A549 (cell line): ENCODE measurements around the gene TNC. TPM values are rescaled to one million over a fixed set of nuclear protein-coding genes. Genes with fewer than 3 reads are reported as not detected.

ENCODE experiments used
- ATAC-seq, 2 experiments: fragments of 200-7000 bp in 1 of 2; fragments of >200 bp in 1 of 2; cut with Nextera tagmentation in 1 of 2; cut with Tn5 transposase in 1 of 2; 3 replicates each; pipeline versions ENCODE4 v1.8.0 to v1.9.1; 2018 to 2020; ENCODE audit warnings: mild to moderate bottlenecking in 1 of 2, moderate library complexity in 1 of 2
- CTCF ChIA-PET: fragments of 300-600 bp; sonication (Branson Sonifier 250); formaldehyde crosslinking; extraction: SDS; loops from one replicate; lab custom pipeline; 2021; ENCODE audit warnings: antibody characterized with exemption, inconsistent platforms; lab: Yijun Ruan, JAX
- POLR2A ChIA-PET: fragments of 350-600 bp; formaldehyde crosslinking; extraction: SDS; loops from one replicate; lab custom pipeline; 2021; ENCODE audit warnings: antibody characterized with exemption, inconsistent platforms; lab: Yijun Ruan, JAX
- DNase-seq, 2 experiments: peaks; one replicate each; pipeline versions ENCODE4 v3.0.0 to v3.0.0-alpha.2; 2011 to 2016; ENCODE audit warnings: low read depth in 1 of 2, low spot score in 1 of 2
- FAIRE-seq: peaks from 2 replicates; lab custom pipeline; 2011; peaks lifted over from hg19 to GRCh38; lab: Jason Lieb, UNC
- H3K27ac ChIP-seq, 2 experiments: fragments of >200 bp; sonication (Bioruptor Twin); formaldehyde crosslinking; 3 replicates each; pipeline ENCODE4 v1.5.1; 2016 to 2017
- H3K4me1 ChIP-seq: fragments of >200 bp; sonication (Bioruptor Twin); formaldehyde crosslinking; 3 replicates; pipeline ENCODE4 v1.6.1; 2016
- H3K4me2 ChIP-seq: fragments of >200 bp; sonication (Bioruptor Twin); formaldehyde crosslinking; 3 replicates; pipeline ENCODE4 v1.6.1; 2016
- H3K4me3 ChIP-seq: fragments of >200 bp; sonication (Bioruptor Twin); formaldehyde crosslinking; 3 replicates; pipeline ENCODE4 v1.5.1; 2016
- H3K9me3 ChIP-seq: fragments of >200 bp; sonication (Bioruptor Twin); formaldehyde crosslinking; 3 replicates; pipeline ENCODE4 v1.6.1; 2016
- BHLHE40 ChIP-seq: IDR thresholded peaks from 2 replicates; pipeline ENCODE4 v1.6.1; 2012; ENCODE audit warnings: low read depth, low read length, inconsistent platforms
- CBX8 ChIP-seq: fragments of 200-600 bp; sonication (generic); IDR thresholded peaks from 2 replicates; pipeline ENCODE4 v1.6.1; 2016
- CHD2 ChIP-seq: fragments of 150-350 bp; IDR thresholded peaks from 2 replicates; pipeline ENCODE4 v1.6.1; 2014; ENCODE audit warnings: low read length; ENCODE audit not compliant: partially characterized antibody
- CHD4 ChIP-seq: fragments of 200-600 bp; sonication (generic); IDR thresholded peaks from 2 replicates; pipeline ENCODE4 v1.6.1; 2016; ENCODE audit warnings: antibody characterized with exemption, mild to moderate bottlenecking, borderline replicate concordance
- E2F6 ChIP-seq: IDR thresholded peaks from 2 replicates; pipeline ENCODE4 v1.6.1; 2012; ENCODE audit warnings: low read depth, borderline replicate concordance
- EHF ChIP-seq: fragments of 250-450 bp; sonication (Bioruptor Pico); IDR thresholded peaks from 2 replicates; pipeline ENCODE4 v1.5.0; 2020; ENCODE audit warnings: mild to moderate bottlenecking
- EHMT2 ChIP-seq: fragments of 200-600 bp; sonication (generic); IDR thresholded peaks from 2 replicates; pipeline ENCODE4 v1.6.1; 2016; ENCODE audit warnings: antibody characterized with exemption, low read depth, mild to moderate bottlenecking, moderate library complexity
- EP300 ChIP-seq, 2 experiments: fragments of >200 bp; sonication (Bioruptor Twin); formaldehyde crosslinking; IDR thresholded peaks; 2 replicates in 1 of 2; 3 replicates in 1 of 2; pipeline ENCODE4 v1.6.1; 2016 to 2017
- ESRRA ChIP-seq: fragments of 150-350 bp; IDR thresholded peaks from 2 replicates; pipeline ENCODE4 v1.6.1; 2014; ENCODE audit warnings: mild to moderate bottlenecking, low read length, borderline replicate concordance
- HOXB13 ChIP-seq: fragments of 250-450 bp; sonication (Bioruptor Pico); IDR thresholded peaks from 2 replicates; pipeline ENCODE4 v1.5.0; 2020; ENCODE audit warnings: low read depth, mild to moderate bottlenecking, moderate library complexity
- JUN ChIP-seq, 2 experiments: fragments of >200 bp; sonication (Bioruptor Twin); formaldehyde crosslinking; IDR thresholded peaks; 2 replicates in 1 of 2; 3 replicates in 1 of 2; pipeline ENCODE4 v1.6.1; 2016 to 2017
- JUNB ChIP-seq: fragments of >200 bp; sonication (Bioruptor Twin); formaldehyde crosslinking; IDR thresholded peaks from 2 replicates; pipeline ENCODE4 v1.6.1; 2016
- KDM5A ChIP-seq: fragments of 200-600 bp; sonication (generic); IDR thresholded peaks from 2 replicates; pipeline ENCODE4 v1.6.1; 2016; ENCODE audit warnings: antibody characterized with exemption, mild to moderate bottlenecking
- MAFK ChIP-seq: fragments of 450-650 bp; IDR thresholded peaks from 2 replicates; pipeline ENCODE4 v1.6.1; 2014; ENCODE audit not compliant: partially characterized antibody
- MAX ChIP-seq: IDR thresholded peaks from 2 replicates; pipeline ENCODE4 v1.6.1; 2012
- MAZ ChIP-seq: fragments of 150-350 bp; IDR thresholded peaks from 2 replicates; pipeline ENCODE4 v1.6.1; 2014; ENCODE audit warnings: antibody characterized with exemption, low read depth, low read length, borderline replicate concordance
- MYC ChIP-seq: IDR thresholded peaks from 2 replicates; pipeline ENCODE4 v1.6.1; 2012; ENCODE audit warnings: mild to moderate bottlenecking, inconsistent platforms, low read length, improper control_type of control experiment, borderline replicate concordance
- POLR2AphosphoS2 ChIP-seq: conservative IDR thresholded peaks from 2 replicates; pipeline ENCODE4 v1.6.1; 2012; ENCODE audit warnings: low read length, improper control_type of control experiment, inconsistent platforms
- REST ChIP-seq: fragments of 200-600 bp; sonication (generic); IDR thresholded peaks from 2 replicates; pipeline ENCODE4 v1.6.1; 2016; ENCODE audit warnings: antibody characterized with exemption, mild to moderate bottlenecking, moderate library complexity
- SMC3 ChIP-seq: fragments of >200 bp; sonication (Bioruptor Twin); formaldehyde crosslinking; IDR thresholded peaks from 3 replicates; pipeline ENCODE4 v1.6.1; 2018; ENCODE audit warnings: inconsistent platforms
- TFCP2L1 ChIP-seq: fragments of 250-450 bp; sonication (Bioruptor Pico); IDR thresholded peaks from 2 replicates; pipeline ENCODE4 v1.5.0; 2021; ENCODE audit warnings: mild to moderate bottlenecking
- ZC3H11A ChIP-seq: fragments of 450-650 bp; IDR thresholded peaks from 2 replicates; pipeline ENCODE4 v1.6.1; 2014; ENCODE audit warnings: antibody characterized with exemption, mild to moderate bottlenecking
- WGBS: methylation state at CpG from one replicate; pipeline ENCODE4 v1.1.6; 2017; ENCODE audit errors: missing lambda C conversion rate; 5-methylcytosine and 5-hydroxymethylcytosine counted together
- polyA plus RNA-seq, 4 experiments: library from polyadenylated mRNA; depleted of rRNA in 3 of 4; stranded (reverse); fragments of >200 nt; fragmentation: RNase III in 1 of 4; extraction: RNeasy Plus Mini Kit Qiagen cat#74134 plus additional on column Dnase treatment in 1 of 4; gene quantifications; 2 replicates in 3 of 4; 3 replicates in 1 of 4; pipeline ENCODE4 v1.2.3, GENCODE V29; 2011 to 2017

TNC gene
- polyA plus RNA-seq, 2 of the 4 experiments (the other 2 are of a cell fraction): 0.50 to 0.63 TPM

GRCh38 chr9:115114546-115114945 is 3.4 kb downstream of the TNC start:
- H3K4me3 ChIP-seq: no peak overlapping the region
- H3K4me2 ChIP-seq: no peak overlapping the region
- ChIA-PET POLR2A (no interaction called here), CTCF (interaction anchor here (1.0 kb wide), 2 partner anchors 14 to 99 kb away, joined by 3 read pairs; no protein-coding TSS in a partner anchor)
- WGBS: 13% methylated on average over 2 of the region's 2 CpGs
- peaks cover 21% of the 10 kb centered on the region for H3K4me1 ChIP-seq
- no peak for FAIRE-seq
- TF ChIP-seq MYC (no peak), BHLHE40 (no peak), TFCP2L1 (no peak), CHD4 (no peak), MAX (no peak), CBX8 (no peak), MAZ (no peak), JUN (IDR thresholded peaks at IDR 0.05) (no peak), EHMT2 (no peak), ZC3H11A (no peak), HOXB13 (CRISPR knock-in tag) (no peak), EP300 (IDR thresholded peaks at IDR 0.05) (no peak), E2F6 (no peak), POLR2AphosphoS2 (no peak), EHF (CRISPR knock-in tag) (no peak), JUNB (no peak), KDM5A (no peak), CHD2 (no peak), MAFK (no peak)
- no peaks in the 10 kb centered on the region for H3K9me3 ChIP-seq
- H3K27ac ChIP-seq: no peak overlapping the region
- no peak for ATAC-seq
- no peak for DNase-seq

- ChIA-PET CTCF (interaction anchor here (1.0 kb wide), 2 partner anchors 13 to 99 kb away, joined by 3 read pairs; no protein-coding TSS in a partner anchor), POLR2A (no interaction called here)
- H3K4me1 ChIP-seq: peaks cover 18% of the 10 kb centered on the region
- DNase-seq (no peak), ATAC-seq (no peak), FAIRE-seq (no peak)
- H3K27ac ChIP-seq: no peak overlapping the region
- no peaks in the 10 kb centered on the region for H3K9me3 ChIP-seq
- no peak for TF ChIP-seq REST
- no peak for TF ChIP-seq ESRRA
- no peak for TF ChIP-seq SMC3
- no peak overlapping the region for H3K4me3 ChIP-seq
- H3K4me2 ChIP-seq: no peak overlapping the region
- WGBS: 55% methylated on average over 4 of the region's 4 CpGs
These were observed 3.9 kb downstream of the TNC start for GRCh38 chr9:115114084-115114483.

GRCh38 chr9:115111874-115112273 is 6.1 kb downstream of the TNC start:
- ChIA-PET CTCF (no interaction called here), POLR2A (no interaction called here)
- TF ChIP-seq CHD4: no peak
- no peak for TF ChIP-seq HOXB13 (CRISPR knock-in tag)
- no peak for TF ChIP-seq MAFK
- no peak for TF ChIP-seq POLR2AphosphoS2
- H3K9me3 ChIP-seq: no peaks in the 10 kb centered on the region
- no peak overlapping the region for H3K27ac ChIP-seq
- no peak overlapping the region for H3K4me2 ChIP-seq
- H3K4me3 ChIP-seq: no peak overlapping the region
- 75% methylated on average over 4 of the region's 4 CpGs for WGBS
- ATAC-seq: no peak
- H3K4me1 ChIP-seq: peaks cover 18% of the 10 kb centered on the region
- no peak for FAIRE-seq
- DNase-seq: no peak
